DMS153 treated with DMSO at 0.1 percent for 48 hours (cell line): ENCODE measurements around the gene SLC26A2.

Experiments
- DNase-seq: peaks from one replicate; lab custom pipeline; 2025; ENCODE audit not compliant: unreplicated experiment; lab: John Stamatoyannopoulos, UW

SLC26A2 gene

DNA sequence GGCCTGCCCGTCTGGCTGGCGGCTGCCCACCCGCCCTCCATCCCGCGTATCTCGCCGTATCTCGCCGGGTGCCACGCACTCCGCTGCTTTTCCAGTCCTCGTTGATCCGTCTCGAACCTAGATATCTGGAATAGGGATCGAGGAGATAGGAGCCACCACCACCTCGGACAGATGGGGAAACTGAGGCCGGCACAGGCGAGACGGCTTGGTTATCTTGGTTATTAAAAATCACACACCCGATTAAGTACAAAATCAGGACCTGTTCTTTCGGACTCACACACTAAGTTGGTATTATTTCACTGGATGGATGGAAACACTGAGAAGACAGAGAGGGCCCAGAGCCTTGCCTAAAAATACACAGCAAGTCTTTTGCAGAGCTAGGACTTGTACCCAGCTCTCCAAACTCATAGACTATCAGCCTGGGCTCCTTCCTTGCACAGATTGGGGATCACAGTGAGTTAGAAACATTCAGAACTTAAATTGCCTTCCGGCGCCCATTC, 678 bp downstream of the SLC26A2 start:
- DNase-seq = no peak

DNA sequence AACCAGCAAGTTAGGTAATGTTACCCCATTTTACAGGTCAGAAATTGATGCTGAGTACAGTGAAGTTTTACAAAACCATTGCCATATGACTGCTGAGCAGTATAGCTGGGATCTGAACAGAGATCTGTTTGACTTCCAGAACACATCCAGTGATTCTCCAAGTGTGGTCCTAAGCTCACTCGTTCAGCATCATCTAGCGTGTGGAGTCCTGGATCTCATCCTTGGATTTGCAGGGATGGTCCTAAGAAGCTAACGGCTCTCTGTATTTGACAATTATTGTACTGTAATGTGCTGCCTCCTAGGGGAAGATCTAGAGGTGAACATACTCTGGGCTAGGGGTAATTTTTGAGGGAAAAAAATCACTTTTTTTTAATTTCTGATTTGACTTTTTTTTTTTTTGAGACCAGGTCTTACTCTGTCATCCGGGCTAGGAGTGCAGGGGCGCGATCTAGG, 1.4 kb downstream of the SLC26A2 start:
- DNase-seq = no peak

GRCh38 chr5:149962601-149963300, 2.2 kb downstream of the SLC26A2 start:
- no peak for DNase-seq

GRCh38 chr5:149963729-149964128, 3.2 kb downstream of the SLC26A2 start:
- DNase-seq = no peak

DNA sequence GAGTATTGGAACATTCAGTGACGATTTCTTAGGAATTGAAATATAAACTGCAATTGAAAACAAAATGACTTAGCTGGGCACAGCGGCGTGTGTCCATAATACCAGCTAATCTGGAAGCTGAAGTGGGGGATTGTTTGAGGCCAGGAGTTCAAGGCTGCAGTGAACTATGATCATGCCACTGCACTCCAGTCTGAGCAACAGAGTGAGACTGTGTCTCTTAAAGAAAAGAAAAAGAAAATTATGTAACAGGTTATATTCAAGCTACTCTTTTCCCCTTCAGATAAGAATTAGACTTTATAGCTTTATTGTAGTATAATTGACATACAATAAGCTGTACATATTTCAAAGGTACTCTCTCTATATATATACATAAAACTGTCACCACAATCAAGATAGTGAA, 6.4 kb downstream of the SLC26A2 start:
- DNase-seq = no peak

- DNase-seq = no peak
These were observed 8.8 kb downstream of the SLC26A2 start for GRCh38 chr5:149969181-149969930.

DNA sequence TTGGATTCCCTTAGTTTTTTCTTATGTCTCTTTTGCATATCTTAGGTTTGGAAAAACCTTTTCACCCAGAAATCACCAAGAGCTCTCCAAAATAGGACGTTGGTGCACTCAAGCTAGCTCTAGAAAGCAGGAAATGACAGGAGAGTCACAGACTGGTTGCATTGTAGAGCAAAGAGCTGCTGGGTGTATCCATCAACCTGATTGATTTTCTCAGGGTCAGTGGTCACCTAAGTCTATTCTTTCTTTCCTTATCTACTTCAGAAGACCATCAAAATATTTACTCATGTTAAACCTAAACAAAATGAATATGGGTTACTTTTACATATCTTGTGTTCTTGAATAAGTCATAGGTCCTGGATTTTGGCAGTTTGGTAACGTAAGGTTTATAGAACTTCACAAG, 14.9 kb downstream of the SLC26A2 start:
- no peak for DNase-seq

- no peak for DNase-seq
These were observed 19.3 kb downstream of the SLC26A2 start for GRCh38 chr5:149979896-149980295.

- DNase-seq = no peak
These were observed 20.6 kb downstream of the SLC26A2 start for GRCh38 chr5:149981206-149981605.

DNA sequence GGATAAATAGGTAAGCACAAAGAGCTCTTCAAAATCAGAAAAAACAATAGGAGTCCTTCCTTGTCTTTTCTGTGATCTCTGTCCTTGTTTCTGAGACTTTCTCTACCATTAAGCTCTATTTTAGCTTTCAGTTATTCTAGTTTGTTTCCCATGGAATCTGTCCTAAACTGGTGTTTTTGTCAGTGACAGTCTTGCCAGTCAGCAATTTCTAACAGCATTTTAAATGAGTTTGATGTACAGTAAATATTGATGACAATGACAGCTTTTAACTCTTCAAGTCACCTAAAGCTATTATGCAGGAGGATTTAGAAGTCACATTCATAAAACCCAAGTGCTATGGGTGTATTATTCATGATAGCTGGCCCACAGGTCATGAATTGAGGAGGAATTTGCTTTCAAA, 21.9 kb downstream of the SLC26A2 start:
- no peak for DNase-seq

DNA sequence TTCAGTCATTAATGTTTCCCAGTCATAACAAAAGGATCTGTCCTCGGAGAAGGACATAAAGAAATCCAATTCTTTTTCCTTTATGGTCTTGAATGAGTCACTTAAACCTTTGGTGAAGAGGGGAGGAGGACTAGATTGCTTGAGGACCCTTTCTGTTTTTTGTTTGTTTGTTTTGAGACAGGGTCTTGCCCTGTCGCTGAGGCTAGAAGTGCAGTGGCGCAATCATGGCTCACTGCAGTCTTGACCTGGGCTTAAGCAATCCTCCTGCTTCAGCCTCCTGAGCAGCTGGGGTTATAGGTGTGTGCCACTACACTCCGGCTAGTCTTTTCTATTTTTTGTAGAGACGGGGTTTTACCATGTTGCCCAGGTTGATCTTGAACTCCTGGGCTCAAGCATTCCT, 27.6 kb downstream of the SLC26A2 start:
- DNase-seq = no peak

DNA sequence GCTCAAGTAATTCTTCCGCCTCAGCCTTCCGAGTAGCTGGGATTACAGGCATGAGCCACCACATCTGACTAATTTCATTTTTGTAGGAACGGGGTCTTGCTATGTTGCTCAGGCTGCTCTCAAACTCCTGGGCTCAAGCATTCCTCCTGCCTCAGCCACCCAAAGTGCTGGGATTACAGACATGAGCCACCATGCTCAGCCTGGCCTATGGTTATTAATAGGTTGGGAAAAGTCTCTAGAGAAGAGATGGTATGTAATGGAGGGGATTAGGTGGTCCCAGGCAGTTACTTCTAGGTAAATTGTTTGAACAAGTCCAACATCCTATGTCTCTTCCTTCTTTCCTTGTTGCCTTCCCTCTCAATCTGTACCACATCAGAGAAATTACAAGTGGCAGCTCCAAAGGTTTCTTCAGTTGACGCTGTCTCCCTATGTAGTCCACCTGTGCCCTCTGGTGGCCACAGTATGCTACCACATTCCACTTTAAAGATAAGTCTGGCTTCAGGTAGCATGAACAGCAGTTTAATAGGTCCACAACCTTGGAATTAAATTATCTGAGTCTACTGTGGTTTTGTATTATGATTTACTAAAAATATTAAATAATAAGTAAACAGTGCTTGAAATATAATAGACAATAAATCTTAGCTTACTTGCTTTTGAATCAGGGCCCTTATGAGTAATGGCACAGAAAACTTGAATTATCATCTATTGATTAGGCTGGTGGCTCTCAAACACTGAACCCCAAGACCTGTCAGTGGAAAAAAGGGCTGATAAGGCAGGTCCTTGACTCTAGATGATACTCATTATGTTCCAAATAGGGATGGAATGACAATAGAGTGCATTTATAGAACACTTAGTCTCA, 30.2 kb downstream of the SLC26A2 start:
- DNase-seq = peak; percentile 32

DNA sequence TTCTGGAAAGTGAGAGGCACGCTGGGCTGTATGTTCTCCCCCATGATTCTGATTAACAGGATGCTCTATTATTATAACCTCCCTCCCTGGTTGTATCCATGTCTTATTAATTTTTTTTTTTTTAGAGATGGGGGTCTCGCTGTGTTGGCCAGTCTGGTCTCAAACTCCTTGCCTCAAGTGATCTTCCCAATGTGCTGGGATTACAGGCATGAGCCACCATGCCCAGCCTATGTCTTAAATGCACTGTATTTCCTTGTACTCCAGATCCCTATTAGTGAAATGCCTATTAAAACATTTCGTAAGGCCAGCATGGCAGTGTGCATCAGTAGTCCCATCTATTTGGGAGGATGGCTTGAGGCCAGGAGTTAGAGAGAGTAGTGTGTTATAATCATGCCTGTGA, 32.9 kb downstream of the SLC26A2 start:
- DNase-seq = no peak

- no peak for DNase-seq
These were observed 35.0 kb downstream of the SLC26A2 start for GRCh38 chr5:149995385-149996204.

DNA sequence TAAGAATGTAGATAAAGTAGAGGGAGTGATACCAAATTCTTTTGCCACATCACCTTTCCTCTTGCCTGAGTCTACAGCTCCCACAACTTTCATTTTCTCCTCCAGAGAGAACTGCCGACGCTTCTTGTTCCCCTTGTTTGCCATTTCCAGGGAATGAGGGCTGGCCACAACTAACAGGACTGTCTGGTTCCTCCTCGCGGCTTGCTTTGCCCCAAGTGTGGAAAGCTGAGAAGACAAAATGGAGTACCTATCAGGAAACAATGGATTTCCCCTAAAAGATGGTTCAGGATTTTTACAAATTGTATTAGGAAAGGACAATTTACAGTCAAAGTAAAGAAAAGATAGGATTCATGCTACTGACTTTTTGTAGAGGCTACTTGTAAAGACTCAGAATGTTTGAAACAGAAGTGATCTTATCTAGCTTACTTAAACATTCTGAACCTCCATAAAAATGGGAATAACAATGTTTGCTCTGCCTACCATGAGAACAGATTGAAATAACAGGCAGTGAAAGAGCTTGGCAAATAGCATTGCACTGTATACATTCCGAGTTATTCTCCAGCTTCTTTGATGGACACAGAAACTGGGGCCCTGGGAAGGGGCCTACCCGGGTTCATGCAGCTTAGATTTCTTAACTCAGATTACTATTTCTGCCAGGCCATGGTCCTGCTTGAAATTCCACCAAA, 35.8 kb downstream of the SLC26A2 start:
- no peak for DNase-seq

GRCh38 chr5:149998281-149998680, 37.7 kb downstream of the SLC26A2 start:
- no peak for DNase-seq

DNA sequence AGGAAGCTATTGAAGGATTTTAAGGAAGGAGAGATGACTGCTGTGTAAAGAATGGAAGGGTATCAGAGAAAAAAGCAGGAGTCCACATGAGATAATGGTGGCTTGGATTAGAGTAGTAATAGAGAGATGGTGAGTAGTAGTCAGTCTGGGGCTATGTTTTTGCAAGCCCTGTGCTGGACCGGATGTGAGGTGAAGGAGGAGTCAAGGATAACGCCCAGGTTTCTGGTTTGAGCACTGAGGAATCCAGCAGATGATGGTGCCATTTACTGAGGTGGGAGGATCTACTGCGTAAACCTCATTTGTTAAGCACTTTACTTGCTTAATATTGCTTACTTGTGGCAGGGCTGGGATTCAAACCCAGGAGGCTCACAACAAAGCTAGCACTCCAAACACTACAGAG, 38.8 kb downstream of the SLC26A2 start:
- DNase-seq = no peak

DNA sequence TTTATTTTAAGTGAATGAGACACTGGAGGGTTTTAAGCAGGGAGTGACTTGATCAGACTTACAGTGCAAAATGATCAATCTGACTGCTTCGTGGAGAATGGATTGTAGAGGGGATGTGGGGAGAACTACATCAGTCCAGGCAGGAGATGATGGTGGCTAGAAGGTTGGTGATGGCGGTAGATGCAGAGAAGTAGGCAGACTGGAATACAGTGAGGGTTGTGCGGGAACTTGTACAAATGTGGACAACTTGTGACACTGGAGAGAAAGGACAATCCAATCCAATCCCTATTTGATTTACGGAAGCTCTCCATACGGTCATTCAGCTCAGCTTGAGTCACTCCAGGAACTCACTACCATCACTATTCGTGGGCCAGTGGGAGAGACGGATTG, 39.3 kb downstream of the SLC26A2 start:
- no peak for DNase-seq

DNA sequence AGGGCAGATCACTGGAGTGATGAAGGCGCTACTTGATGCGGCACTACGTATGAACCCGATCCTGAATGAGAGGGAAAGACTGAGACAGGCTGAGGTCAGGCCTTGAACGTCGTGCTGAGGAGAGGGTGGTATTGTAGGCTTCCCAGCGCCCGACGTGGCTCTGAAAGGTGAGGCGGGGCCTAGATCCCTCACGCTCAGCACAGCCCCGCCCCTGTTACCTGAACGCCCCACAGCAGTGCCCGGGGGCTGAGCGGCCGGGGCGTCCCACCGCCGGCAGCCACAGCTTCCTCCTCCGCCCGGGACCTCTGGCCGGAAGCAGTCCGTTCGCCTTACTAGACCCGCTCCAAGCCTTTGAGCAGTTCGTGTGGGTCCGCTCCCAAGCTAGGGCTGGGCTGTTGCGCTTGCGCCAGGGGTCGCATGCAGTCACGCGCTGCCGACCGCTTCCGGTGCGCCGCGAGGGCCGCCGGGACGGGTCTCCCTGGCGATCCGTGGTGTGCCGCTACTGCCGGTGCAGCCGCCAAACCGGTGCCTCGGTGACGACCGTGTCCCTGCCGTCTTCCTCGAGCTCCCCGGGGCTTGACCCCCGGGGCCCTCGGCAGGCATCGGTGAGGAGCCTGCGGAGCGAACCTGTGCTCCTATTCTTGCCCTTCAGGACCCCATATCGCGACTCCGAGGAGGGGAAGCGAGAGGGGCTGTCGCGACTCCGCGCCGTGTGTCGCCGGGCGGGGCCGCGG, 39.9 kb downstream of the SLC26A2 start, which contains the start of the genes HMGXB3 and TIGD6:
TSS of gene HMGXB3 (plus strand) at position 484 of the 734 bp plus-strand sequence. CDS start 4,114 bp downstream, outside the sequence.
TSS of gene TIGD6 (minus strand) at position 399 of the 734 bp plus-strand sequence. CDS start 4,306 bp downstream, outside the sequence.
- peak; percentile 57 for DNase-seq
